CD4-positive, alpha-beta memory T cell (primary cell): ENCODE data around the gene GGT7. TPM values are rescaled to one million over a fixed set of nuclear protein-coding genes. Genes with fewer than 3 reads are reported as not detected.

ENCODE experiments used
- CTCF ChIA-PET: fragments of 350-600 bp; sonication (Branson Sonifier 250); formaldehyde crosslinking; loops from one replicate; lab custom pipeline; 2021; ENCODE audit warnings: inconsistent platforms; ENCODE audit not compliant: partially characterized antibody; lab: Charles Lee
- POLR2A ChIA-PET: fragments of 350-600 bp; sonication (Branson Sonifier 250); formaldehyde crosslinking; loops from one replicate; lab custom pipeline; 2021; ENCODE audit not compliant: partially characterized antibody; lab: Charles Lee
- DNase-seq, 5 donors: peaks; one replicate each; pipeline versions ENCODE4 v3.0.0 to v3.0.0-alpha.2; 2020 to 2022; ENCODE audit warnings: mixed read lengths in 1 of 5
- H3K27ac ChIP-seq: one replicate; pipeline ENCODE4 v1.7.0; 2013; ENCODE audit warnings: low read depth, low read length
- H3K27me3 ChIP-seq: 2 replicates; pipeline ENCODE4 v1.7.0; 2013; ENCODE audit warnings: mild to moderate bottlenecking, low read length, moderate library complexity; ENCODE audit not compliant: insufficient read depth
- H3K36me3 ChIP-seq: 2 replicates; pipeline ENCODE4 v1.7.0; 2013; ENCODE audit warnings: mild to moderate bottlenecking, low read length, moderate library complexity; ENCODE audit not compliant: insufficient read depth
- H3K4me1 ChIP-seq: 2 replicates; pipeline ENCODE4 v1.7.0; 2013; ENCODE audit warnings: mild to moderate bottlenecking, low read length, moderate library complexity; ENCODE audit not compliant: insufficient read depth
- H3K4me3 ChIP-seq, 2 donors: one replicate each; pipeline ENCODE4 v1.7.0; 2013; ENCODE audit warnings: low read length in 2 of 2, mild to moderate bottlenecking in 1 of 2
- H3K9me3 ChIP-seq, 2 donors: one replicate each; pipeline ENCODE4 v1.7.0; 2013; ENCODE audit warnings: low read length in 2 of 2, control low read depth in 1 of 2; ENCODE audit not compliant: control insufficient read depth in 1 of 2
- H3K27ac Mint-ChIP-seq, 7 donors: one replicate each; pipeline ENCODE4 v1.8.0; 2020 to 2021; ENCODE audit warnings: mixed read lengths in 7 of 7, mild to moderate bottlenecking in 6 of 7, inconsistent platforms in 3 of 7, moderate library complexity in 3 of 7
- H3K27me3 Mint-ChIP-seq, 2 donors: one replicate each; pipeline ENCODE4 v1.8.0; 2020 to 2021; ENCODE audit warnings: mixed read lengths in 2 of 2
- H3K36me3 Mint-ChIP-seq, 2 donors: one replicate each; pipeline ENCODE4 v1.8.0; 2020 to 2021; ENCODE audit warnings: mixed read lengths in 2 of 2, inconsistent platforms in 1 of 2, mild to moderate bottlenecking in 1 of 2
- H3K4me1 Mint-ChIP-seq, 4 donors: one replicate each; pipeline ENCODE4 v1.8.0; 2020 to 2021; ENCODE audit warnings: mixed read lengths in 4 of 4, mild to moderate bottlenecking in 1 of 4
- H3K4me3 Mint-ChIP-seq, 8 donors: one replicate each; pipeline ENCODE4 v1.8.0; 2020 to 2021; ENCODE audit warnings: mixed read lengths in 8 of 8, mild to moderate bottlenecking in 7 of 8, moderate library complexity in 6 of 8, inconsistent platforms in 3 of 8
- H3K9me3 Mint-ChIP-seq, 8 donors: one replicate each; pipeline ENCODE4 v1.8.0; 2020 to 2021; ENCODE audit warnings: mixed read lengths in 8 of 8, mild to moderate bottlenecking in 5 of 8, inconsistent platforms in 3 of 8, moderate library complexity in 1 of 8
- intact Hi-C: fragments of 100-400 bp; cut with micrococcal nuclease; formaldehyde crosslinking; loops from one replicate; pipeline ENCODE4 v1.15.1; 2023
- polyA plus RNA-seq, 2 donors: library from polyadenylated mRNA; unstranded; fragments of 300-500 nt; fragmentation: Illumina TruSeq; gene quantifications; one replicate each; pipeline ENCODE4 v1.2.3, GENCODE V29; 2021
- total RNA-seq, 2 experiments: library from RNA; stranded (reverse); gene quantifications; one replicate each; pipeline ENCODE4 v1.2.3, GENCODE V29; 2021

The GGT7 gene
- total and polyA plus RNA-seq, 4 experiments from 2014 or later, result 2.0 to 37.2 (median 20.5) TPM

GRCh38 chr20:34798328-34798727, 74.3 kb downstream of the GGT7 start:
- no peaks in the 10 kb centered on the region for H3K36me3 ChIP-seq
- POLR2A ChIA-PET, result no interaction called here
- no peaks in the 10 kb centered on the region for H3K9me3 ChIP-seq
- H3K36me3 Mint-ChIP-seq, result peaks cover 9 to 10% of the 10 kb centered on the region in 2 donors
- H3K4me3 ChIP-seq, result no peak overlapping the region
- H3K4me3 Mint-ChIP-seq, result no peak overlapping the region
- no peaks in the 10 kb centered on the region for H3K27me3 Mint-ChIP-seq
- no peaks in the 10 kb centered on the region for H3K27me3 ChIP-seq
- peaks cover 11% of the 10 kb centered on the region for H3K4me1 ChIP-seq
- CTCF ChIA-PET, result no interaction called here
- no peak for DNase-seq
- no peak overlapping the region for H3K27ac Mint-ChIP-seq
- no peak overlapping the region for H3K27ac ChIP-seq
- H3K9me3 Mint-ChIP-seq, result no peaks in the 10 kb centered on the region
- intact Hi-C loops, result no loop called here
- peaks cover 38 to 60% (median 50%) of the 10 kb centered on the region in 4 donors for H3K4me1 Mint-ChIP-seq

- Histone ChIP-seq H3K4me3 (no peak overlapping the region), H3K27me3 (no peaks in the 10 kb centered on the region), H3K4me1 (peaks cover 11% of the 10 kb centered on the region), H3K36me3 (no peaks in the 10 kb centered on the region), H3K27ac (no peak overlapping the region), H3K9me3 (no peaks in the 10 kb centered on the region)
- no peaks in the 10 kb centered on the region for H3K27me3 Mint-ChIP-seq
- CTCF ChIA-PET, result interaction anchor here (1.4 to 1.9 kb wide), 4 partner anchors 15 to 30 kb away, joined by 3 to 6 read pairs (median 4); no protein-coding TSS in a partner anchor
- H3K4me1 Mint-ChIP-seq, result peaks cover 42 to 62% (median 51%) of the 10 kb centered on the region in 4 donors
- no peak overlapping the region for H3K4me3 Mint-ChIP-seq
- H3K9me3 Mint-ChIP-seq, result no peaks in the 10 kb centered on the region
- peaks cover 10 to 11% of the 10 kb centered on the region in 2 donors for H3K36me3 Mint-ChIP-seq
- H3K27ac Mint-ChIP-seq, result peak overlapping the region in 2 of 7 donors; percentile 29 to 66
- no peak for DNase-seq
- intact Hi-C loops, result no loop called here
- POLR2A ChIA-PET, result no interaction called here
Measured at GRCh38 chr20:34797012-34797995, 75.4 kb downstream of the GGT7 start.

Other genes starting within 250 kb of the GGT7 start
- gene PIGU, start 195.8 kb downstream of the GGT7 start, total RNA-seq, result 10 to 100 TPM; 15.1 to 18.2 TPM
- gene PIGU, start 195.8 kb downstream of the GGT7 start, polyA plus RNA-seq, result 10 to 100 TPM; 24.1 to 34.2 TPM
- 1 to 10 TPM in 1 of 2 experiments, under 1 TPM in 1; 0.86 to 1.2 TPM for gene TP53INP2, start 168.5 kb downstream of the GGT7 start, total RNA-seq
- gene TP53INP2, start 168.5 kb downstream of the GGT7 start, polyA plus RNA-seq, result under 1 TPM in 1 of 2 donors, not detected in 1; 0.23 TPM
- 10 to 100 TPM; 29.5 to 29.9 TPM for gene NCOA6, start 47.2 kb downstream of the GGT7 start, total RNA-seq
- 10 to 100 TPM in 1 of 2 donors, under 1 TPM in 1; 0.60 to 12.9 TPM for gene NCOA6, start 47.2 kb downstream of the GGT7 start, polyA plus RNA-seq
- 10 to 100 TPM; 19.8 to 24.3 TPM for gene ACSS2, start 3.8 kb upstream of the GGT7 start, total RNA-seq
- gene ACSS2, start 3.8 kb upstream of the GGT7 start, polyA plus RNA-seq, result 10 to 100 TPM; 11.4 to 14.1 TPM
- 10 to 100 TPM; 41.0 to 43.3 TPM for gene GSS, start 83.0 kb upstream of the GGT7 start, total RNA-seq
- gene GSS, start 83.0 kb upstream of the GGT7 start, polyA plus RNA-seq, result 10 to 100 TPM; 32.2 to 38.6 TPM
- gene MYH7B, start 83.0 kb upstream of the GGT7 start, total RNA-seq, result under 1 TPM; 0.39 to 0.47 TPM
- under 1 TPM in 1 of 2 donors, not detected in 1; 0.32 TPM for gene MYH7B, start 83.0 kb upstream of the GGT7 start, polyA plus RNA-seq
- gene TRPC4AP, start 220.0 kb upstream of the GGT7 start, total RNA-seq, result 10 to 100 TPM; 61.2 to 63.0 TPM
- gene TRPC4AP, start 220.0 kb upstream of the GGT7 start, polyA plus RNA-seq, result 10 to 100 TPM; 64.5 to 81.6 TPM